Endothelial cell of umbilical vein (primary cell): ENCODE data around the gene CCDC184. TPM values are rescaled to one million over a fixed set of nuclear protein-coding genes. Genes with fewer than 3 reads are reported as not detected.

Experiments
- BruUV-seq: library from RNA; stranded (reverse); fragments of 400-500 nt; replicated peaks from 2 replicates; lab custom pipeline; 2021; lab: Mats Ljungman, UMichigan
- CTCF ChIA-PET: fragments of 300-600, 350-600 bp; sonication (Branson Sonifier 250); formaldehyde crosslinking; loops from one replicate; lab custom pipeline; 2021; ENCODE audit warnings: antibody characterized with exemption, inconsistent platforms; lab: Charles Lee
- POLR2A ChIA-PET: fragments of 300-600, 350-600 bp; sonication (Branson Sonifier 250); formaldehyde crosslinking; loops from one replicate; lab custom pipeline; 2021; ENCODE audit warnings: antibody characterized with exemption, inconsistent platforms; lab: Charles Lee
- DNase-seq: peaks from one replicate; pipeline ENCODE4 v3.0.0-alpha.2; 2011; ENCODE audit warnings: low read depth, low spot score
- FAIRE-seq: peaks from 2 replicates; lab custom pipeline; 2011; peaks lifted over from hg19 to GRCh38; lab: Jason Lieb, UNC
- H2AFZ ChIP-seq: 2 replicates; pipeline ENCODE4 v1.6.0; 2012; ENCODE audit warnings: low read depth, low read length, control low read depth, inconsistent platforms
- H3K27ac ChIP-seq: 2 replicates; pipeline ENCODE4 v1.5.1; 2011; ENCODE audit warnings: low read depth, mild to moderate bottlenecking, control low read depth, low read length, moderate library complexity; ENCODE audit not compliant: insufficient read depth
- H3K27me3 ChIP-seq, 2 experiments: 2 replicates each; pipeline versions ENCODE4 v1.6.0 to v1.6.1; 2011; ENCODE audit warnings: low read length in 2 of 2, mixed read lengths in 1 of 2; ENCODE audit not compliant: control insufficient read depth in 2 of 2, insufficient read depth in 2 of 2
- H3K36me3 ChIP-seq, 2 experiments: 2 replicates in 1 of 2; 3 replicates in 1 of 2; pipeline ENCODE4 v1.5.1; 2011; ENCODE audit warnings: low read length in 2 of 2, mild to moderate bottlenecking in 1 of 2, moderate library complexity in 1 of 2; ENCODE audit not compliant: control insufficient read depth in 2 of 2, insufficient read depth in 2 of 2; ENCODE audit errors: extremely low read depth in 1 of 2
- H3K4me1 ChIP-seq: 3 replicates; pipeline ENCODE4 v1.5.1; 2011; ENCODE audit warnings: mild to moderate bottlenecking, low read length; ENCODE audit not compliant: control insufficient read depth, insufficient read depth; ENCODE audit errors: extremely low read depth
- H3K4me2 ChIP-seq: 2 replicates; pipeline ENCODE4 v1.6.1; 2011; ENCODE audit warnings: low read length, control low read depth, mixed read lengths; ENCODE audit not compliant: insufficient read depth
- H3K4me3 ChIP-seq, 3 experiments: fragments of 200-600 bp in 1 of 3; sonication (generic), shearing (Covaris generic) in 1 of 3; replicated peaks in 1 of 3; 2 replicates each; pipeline ENCODE4 v1.5.1; 2011 to 2016; ENCODE audit warnings: control low read depth in 3 of 3, low read length in 3 of 3, mild to moderate bottlenecking in 2 of 3, inconsistent platforms in 1 of 3, low read depth in 1 of 3, moderate library complexity in 1 of 3; ENCODE audit not compliant: insufficient read depth in 1 of 3
- H3K79me2 ChIP-seq: 2 replicates; pipeline ENCODE4 v1.6.0; 2012; ENCODE audit warnings: low read length, inconsistent platforms; ENCODE audit not compliant: control insufficient read depth, insufficient read depth
- H3K9ac ChIP-seq: replicated peaks from 2 replicates; pipeline ENCODE3; 2011; ENCODE audit warnings: low read length, control low read depth; ENCODE audit not compliant: insufficient read depth; ENCODE audit errors: extremely low read depth
- H3K9me1 ChIP-seq: replicated peaks from 3 replicates; pipeline ENCODE4 v1.6.0; 2011; ENCODE audit warnings: mild to moderate bottlenecking, low read length; ENCODE audit not compliant: control insufficient read depth, insufficient read depth; ENCODE audit errors: extremely low read depth
- H3K9me3 ChIP-seq: replicated peaks from 2 replicates; pipeline ENCODE4 v1.5.1; 2012; ENCODE audit warnings: low read length, inconsistent platforms; ENCODE audit not compliant: control insufficient read depth, insufficient read depth
- H4K20me1 ChIP-seq: replicated peaks from 2 replicates; pipeline ENCODE3; 2011; ENCODE audit warnings: mild to moderate bottlenecking, low read length; ENCODE audit not compliant: control insufficient read depth, insufficient read depth; ENCODE audit errors: extremely low read depth
- CTCF ChIP-seq, 2 donors: IDR thresholded peaks; 1 replicate in 1 of 2; 2 replicates in 1 of 2; pipeline ENCODE4 v1.5.1; 2011; ENCODE audit warnings: low read length in 2 of 2, mild to moderate bottlenecking in 2 of 2, moderate library complexity in 2 of 2, control low read depth in 1 of 2, inconsistent platforms in 1 of 2, low read depth in 1 of 2; ENCODE audit not compliant: insufficient read depth in 1 of 2; ENCODE audit errors: extremely low read depth in 1 of 2
- EZH2 ChIP-seq: IDR thresholded peaks from 2 replicates; pipeline ENCODE4 v1.6.1; 2012; ENCODE audit warnings: borderline replicate concordance, low read depth, mild to moderate bottlenecking, moderate library complexity, low read length, inconsistent platforms; ENCODE audit not compliant: severe bottlenecking
- FOS ChIP-seq: IDR thresholded peaks from 2 replicates; pipeline ENCODE4 v1.6.1; 2011; ENCODE audit warnings: mild to moderate bottlenecking, low read length, moderate library complexity, borderline replicate concordance; ENCODE audit not compliant: insufficient read depth
- GATA2 ChIP-seq: IDR thresholded peaks from 2 replicates; pipeline ENCODE4 v1.7.0; 2011; ENCODE audit warnings: low read depth, mild to moderate bottlenecking, moderate library complexity, mixed read lengths, low read length; ENCODE audit not compliant: insufficient read length, insufficient read depth
- JUN ChIP-seq: IDR thresholded peaks from 2 replicates; pipeline ENCODE4 v1.6.1; 2011; ENCODE audit warnings: borderline replicate concordance, low read depth; ENCODE audit not compliant: insufficient read length, insufficient read depth
- MAX ChIP-seq: IDR thresholded peaks from 2 replicates; pipeline ENCODE4 v1.6.1; 2011; ENCODE audit not compliant: insufficient read depth, insufficient read length
- MYC ChIP-seq: IDR thresholded peaks from one replicate; pipeline ENCODE4 v1.6.1; 2011; ENCODE audit warnings: mild to moderate bottlenecking, low read depth, low read length
- POLR2A ChIP-seq: IDR thresholded peaks from 2 replicates; pipeline ENCODE4 v1.6.1; 2012; ENCODE audit warnings: low read depth, mild to moderate bottlenecking, control low read depth, low read length
- POLR2AphosphoS5 ChIP-seq: IDR thresholded peaks from 2 replicates; pipeline ENCODE4 v1.6.1; 2012; ENCODE audit warnings: low read depth, mild to moderate bottlenecking, control low read depth, low read length, moderate library complexity; ENCODE audit not compliant: insufficient read depth
- dilution Hi-C: fragments of 300-500 bp; cut with MboI; formaldehyde crosslinking; loops from one replicate; pipeline ENCODE4 v1.15.0; 2019; ENCODE audit warnings: low sequenced_read_pairs; ENCODE audit not compliant: extremely low pct_ligation_motif_present
- intact Hi-C: fragments of 100-400 bp; cut with micrococcal nuclease; formaldehyde crosslinking; loops from one replicate; pipeline ENCODE4 v1.10.0; 2022
- polyA plus RNA-seq, 4 experiments: library from polyadenylated mRNA; depleted of rRNA in 3 of 4; stranded (reverse) in 3 of 4; unstranded in 1 of 4; fragments of >200 nt; gene quantifications; 2 replicates each; pipeline versions ENCODE4 v1.2.1 to v1.2.3, GENCODE V29; 2011 to 2012; ENCODE audit warnings: missing spikeins in 1 of 4
- total RNA-seq: library from RNA; stranded (reverse); gene quantifications from 2 replicates; pipeline ENCODE4 v1.2.3, GENCODE V29; 2021

The CCDC184 gene
- total and polyA plus RNA-seq, 2 donors (not counting 3 experiments of a cell fraction or from before 2014, with no cell fraction given): 0.18 to 0.39 TPM

GRCh38 chr12:48175613-48176416, 7.6 kb upstream of the CCDC184 start:
- H4K20me1 ChIP-seq: no peaks in the 10 kb centered on the region
- ChIA-PET CTCF (no interaction called here), POLR2A (no interaction called here)
- H3K27ac ChIP-seq: no peak overlapping the region
- BruUV-seq: no TSS peak
- H3K79me2 ChIP-seq: no peaks in the 10 kb centered on the region
- H3K9ac ChIP-seq: no peak overlapping the region
- no peaks in the 10 kb centered on the region for H3K9me3 ChIP-seq
- intact Hi-C loops (no loop called here), dilution Hi-C loops (no loop called here)
- H2AFZ ChIP-seq: no peak overlapping the region
- H3K9me1 ChIP-seq: no peaks in the 10 kb centered on the region
- H3K27me3 ChIP-seq: peaks cover 40 to 44% of the 10 kb centered on the region in 2 experiments
- no peaks in the 10 kb centered on the region for H3K36me3 ChIP-seq
- no peak for TF ChIP-seq GATA2
- no peak for FAIRE-seq
- no peaks in the 10 kb centered on the region for H3K4me1 ChIP-seq
- no peak overlapping the region for H3K4me3 ChIP-seq
- no peak for DNase-seq
- H3K4me2 ChIP-seq: no peak overlapping the region

GRCh38 chr12:48176417-48176751, 7.1 kb upstream of the CCDC184 start:
- dilution Hi-C loops: no loop called here
- Histone ChIP-seq H3K27me3 (peaks cover 43 to 50% of the 10 kb centered on the region in 2 experiments), H3K9ac (no peak overlapping the region), H3K4me3 (no peak overlapping the region), H3K79me2 (no peaks in the 10 kb centered on the region), H3K4me2 (no peak overlapping the region), H2AFZ (no peak overlapping the region), H3K9me1 (no peaks in the 10 kb centered on the region), H3K36me3 (no peaks in the 10 kb centered on the region), H3K9me3 (no peaks in the 10 kb centered on the region), H3K4me1 (no peaks in the 10 kb centered on the region), H3K27ac (no peak overlapping the region), H4K20me1 (no peaks in the 10 kb centered on the region)
- TF ChIP-seq POLR2AphosphoS5 (no peak), FOS (no peak), EZH2 (no peak), JUN (no peak), POLR2A (no peak), CTCF (IDR thresholded peaks at IDR 0.05; ENCODE audit: extremely low read depth in 1 of 2, insufficient read depth in 1 of 2, low read depth in 1 of 2, low read length in 2 of 2) (no peak), MYC (no peak), MAX (no peak), GATA2 (no peak)
- BruUV-seq: no TSS peak
- intact Hi-C loops: no loop called here
- CTCF ChIA-PET: no interaction called here
- POLR2A ChIA-PET: no interaction called here
- DNase-seq (no peak), FAIRE-seq (no peak)
